ENCODE results near the gene ZNF316. TPM values are rescaled to one million over a fixed set of nuclear protein-coding genes. Genes with fewer than 3 reads are reported as not detected.

Gene ZNF316
- total and polyA plus RNA-seq, 4 donors = 5.6 to 42.0 (median 26.6) TPM

DNA sequence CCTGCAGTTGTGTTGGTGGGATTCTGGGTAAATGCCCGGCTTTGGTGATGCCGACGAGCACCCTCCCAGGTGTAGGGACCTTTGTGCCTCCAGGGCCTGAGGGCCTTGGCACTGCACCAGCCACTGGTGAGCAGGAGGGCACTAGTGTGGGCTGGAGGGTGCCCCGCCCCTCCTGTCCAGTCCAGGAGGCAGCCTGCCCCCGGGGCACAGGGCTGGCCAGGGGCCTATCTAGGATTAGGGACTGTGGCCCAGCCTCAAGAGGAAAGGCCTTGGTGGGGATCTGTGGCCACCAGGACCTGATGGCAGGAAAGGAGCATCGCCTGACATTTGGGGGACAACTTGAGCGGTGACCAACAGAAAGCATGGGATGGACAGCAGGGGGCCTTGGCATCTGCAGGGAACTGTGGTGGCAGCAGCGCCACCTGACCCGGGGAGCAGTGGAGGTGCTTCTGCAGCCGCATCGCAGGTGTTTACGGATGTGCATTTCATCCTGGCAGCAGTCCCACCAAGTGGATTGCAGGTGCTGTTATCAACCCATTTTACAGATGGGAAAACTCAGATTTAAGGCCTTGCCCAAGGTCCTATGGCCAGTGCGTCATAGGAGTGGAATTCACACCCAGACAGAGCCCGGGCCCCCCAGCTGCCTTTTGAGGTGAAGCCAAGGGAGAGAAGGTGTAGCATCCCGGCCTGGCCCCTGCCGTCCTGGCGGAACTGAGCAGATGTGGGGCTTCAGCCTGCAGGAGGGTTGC is 11.1 kb downstream of the ZNF316 start:
- peaks cover 1% of the 10 kb centered on the region for H3K9me3 ChIP-seq (ENCODE audit: control insufficient read depth, low read length)
- no peaks in the 10 kb centered on the region for H3K4me1 ChIP-seq (ENCODE audit: control insufficient read depth in 1 of 2, insufficient read depth in 2 of 2, low read length in 2 of 2)
- no peak overlapping the region for H3K27ac ChIP-seq (ENCODE audit: low read depth in 1 of 2, low read length in 2 of 2)
- no peak overlapping the region for H3K4me3 ChIP-seq (ENCODE audit: low read length in 2 of 2)
- peaks cover 0 to 7% of the 10 kb centered on the region in 2 donors for H3K36me3 ChIP-seq (ENCODE audit: control insufficient read depth in 1 of 2, insufficient read depth in 2 of 2, low read length in 1 of 2)
- peak in 1 of 2 donors; percentile 42 for DNase-seq
- H3K27me3 ChIP-seq (ENCODE audit: control insufficient read depth in 1 of 2, insufficient read depth in 2 of 2, low read length in 1 of 2) = no peaks in the 10 kb centered on the region
- ATAC-seq (ENCODE audit: low FRiP score) = no peak
- WGBS, 2 donors = 91 to 93% methylated on average over 17 of the region's 17 CpGs
- intact Hi-C loops (cut with DNase I) = no loop called here

GRCh38 chr7:6648815-6649104 is 11.6 kb downstream of the ZNF316 start:
- 92% methylated on average over 5 of the region's 5 CpGs for WGBS, 2 donors
- no peaks in the 10 kb centered on the region for H3K27me3 ChIP-seq (ENCODE audit: control insufficient read depth in 1 of 2, insufficient read depth in 2 of 2, low read length in 1 of 2)
- DNase-seq (peak; percentile 16 to 59), ATAC-seq (ENCODE audit: low FRiP score) (no peak)
- intact Hi-C loops (cut with DNase I) = no loop called here
- peaks cover 0 to 7% of the 10 kb centered on the region in 2 donors for H3K36me3 ChIP-seq (ENCODE audit: control insufficient read depth in 1 of 2, insufficient read depth in 2 of 2, low read length in 1 of 2)
- H3K27ac ChIP-seq (ENCODE audit: low read depth in 1 of 2, low read length in 2 of 2) = no peak overlapping the region
- H3K4me1 ChIP-seq (ENCODE audit: control insufficient read depth in 1 of 2, insufficient read depth in 2 of 2, low read length in 2 of 2) = no peaks in the 10 kb centered on the region
- H3K9me3 ChIP-seq (ENCODE audit: control insufficient read depth, low read length) = peaks cover 1% of the 10 kb centered on the region
- H3K4me3 ChIP-seq (ENCODE audit: low read length in 2 of 2) = no peak overlapping the region

DNA sequence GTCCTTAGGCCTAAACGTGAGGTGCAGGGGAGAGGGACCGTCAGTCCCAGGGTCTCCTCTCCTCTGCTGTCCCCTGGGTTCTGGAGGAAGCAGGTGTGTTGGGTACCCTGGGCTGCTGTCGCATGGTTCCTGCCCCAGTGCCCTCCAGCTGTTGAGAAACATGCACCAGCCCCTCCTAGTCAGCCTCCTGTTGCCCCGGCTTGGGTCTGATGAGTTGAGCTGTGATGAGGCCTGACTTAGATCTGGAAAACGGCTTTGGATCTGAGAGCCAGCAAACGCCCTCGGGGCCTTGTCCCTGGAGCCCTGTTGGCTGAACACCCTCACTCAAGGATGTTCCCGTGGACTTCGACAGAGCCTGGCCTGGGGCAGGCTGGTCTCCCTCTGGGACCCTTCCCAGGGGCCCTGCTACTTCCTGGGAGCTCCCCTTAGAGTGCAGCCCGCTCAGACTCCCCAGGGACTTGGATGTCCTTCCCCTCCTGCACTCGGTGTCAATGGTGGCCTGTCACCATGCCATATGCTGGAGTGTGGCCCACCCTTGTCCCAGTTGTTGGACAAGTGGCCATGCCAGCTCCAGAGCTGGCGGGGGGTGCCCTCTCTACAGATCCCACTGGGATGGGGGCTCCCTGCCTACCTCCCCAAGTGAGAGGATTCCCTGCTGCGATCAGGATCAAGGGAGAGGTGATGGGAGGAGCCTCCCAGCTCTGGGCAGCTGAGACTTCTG is 12.3 kb downstream of the ZNF316 start:
- DNase-seq (peak; percentile 32 to 46), ATAC-seq (ENCODE audit: low FRiP score) (no peak)
- Histone ChIP-seq H3K9me3 (ENCODE audit: control insufficient read depth, low read length) (peaks cover 1% of the 10 kb centered on the region), H3K4me3 (ENCODE audit: low read length in 2 of 2) (no peak overlapping the region), H3K27me3 (ENCODE audit: control insufficient read depth in 1 of 2, insufficient read depth in 2 of 2, low read length in 1 of 2) (no peaks in the 10 kb centered on the region), H3K27ac (ENCODE audit: low read depth in 1 of 2, low read length in 2 of 2) (no peak overlapping the region), H3K36me3 (ENCODE audit: control insufficient read depth in 1 of 2, insufficient read depth in 2 of 2, low read length in 1 of 2) (peaks cover 3 to 7% of the 10 kb centered on the region in 2 donors), H3K4me1 (ENCODE audit: control insufficient read depth in 1 of 2, insufficient read depth in 2 of 2, low read length in 2 of 2) (no peaks in the 10 kb centered on the region)
- intact Hi-C loops (cut with DNase I) = no loop called here
- WGBS, 2 donors = 64 to 72% methylated on average over 13 of the region's 13 CpGs

DNA sequence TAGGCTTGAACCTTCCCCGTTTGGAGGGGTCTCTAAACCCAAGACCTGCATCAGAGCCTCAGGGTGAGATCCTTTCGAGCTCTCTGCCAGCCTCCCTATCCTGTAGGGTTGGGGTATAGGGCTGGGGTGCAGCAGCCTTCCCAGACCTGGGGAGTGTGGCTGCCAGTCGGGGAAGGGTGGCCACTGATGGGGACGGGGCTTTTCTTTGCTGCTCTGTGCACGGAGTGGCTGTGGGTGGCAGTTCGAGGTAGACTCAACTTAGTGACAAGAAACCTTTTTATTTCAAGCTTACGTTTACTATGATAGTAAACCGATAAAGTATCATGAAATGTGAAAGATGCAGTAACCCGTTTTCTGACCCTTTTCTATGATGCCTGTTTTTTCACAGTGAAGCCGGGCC is 13.0 kb downstream of the ZNF316 start:
- intact Hi-C loops (cut with DNase I) = no loop called here
- H3K27me3 ChIP-seq (ENCODE audit: control insufficient read depth in 1 of 2, insufficient read depth in 2 of 2, low read length in 1 of 2) = no peaks in the 10 kb centered on the region
- no peak overlapping the region for H3K27ac ChIP-seq (ENCODE audit: low read depth in 1 of 2, low read length in 2 of 2)
- peaks cover 1% of the 10 kb centered on the region for H3K9me3 ChIP-seq (ENCODE audit: control insufficient read depth, low read length)
- ATAC-seq (ENCODE audit: low FRiP score) (no peak), DNase-seq (peak in 1 of 2 donors; percentile 47)
- H3K4me3 ChIP-seq (ENCODE audit: low read length in 2 of 2) = no peak overlapping the region
- H3K36me3 ChIP-seq (ENCODE audit: control insufficient read depth in 1 of 2, insufficient read depth in 2 of 2, low read length in 1 of 2) = peaks cover 7 to 8% of the 10 kb centered on the region in 2 donors
- no peaks in the 10 kb centered on the region for H3K4me1 ChIP-seq (ENCODE audit: control insufficient read depth in 1 of 2, insufficient read depth in 2 of 2, low read length in 2 of 2)
- WGBS, 2 donors = 94 to 95% methylated on average over 10 of the region's 10 CpGs

DNA sequence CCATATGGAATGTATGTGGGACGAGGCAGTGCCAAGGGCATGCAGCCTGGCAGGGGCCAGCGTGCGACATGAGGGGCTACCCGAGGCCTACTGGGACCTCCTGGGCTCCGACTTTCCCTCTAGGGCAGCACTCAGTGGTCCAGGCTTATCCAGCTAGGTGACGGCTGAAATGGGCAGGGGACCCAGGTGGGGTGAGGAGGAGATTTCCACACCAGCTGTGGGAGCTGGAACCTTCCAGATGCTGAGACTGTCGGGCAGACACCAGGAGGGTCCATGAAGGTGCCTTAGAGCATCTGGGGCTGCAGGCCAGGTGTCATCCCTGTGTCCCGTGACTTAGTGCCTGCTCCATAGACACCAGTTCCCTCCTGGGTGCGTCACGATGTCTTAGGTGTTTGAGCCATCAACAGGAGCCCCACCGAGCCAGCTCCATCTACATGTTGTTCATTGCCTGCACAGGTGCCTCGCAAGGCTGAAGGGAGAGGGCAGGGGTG is 13.4 kb downstream of the ZNF316 start:
- DNase-seq = peak; percentile 32 to 67
- Histone ChIP-seq H3K27me3 (ENCODE audit: control insufficient read depth in 1 of 2, insufficient read depth in 2 of 2, low read length in 1 of 2) (no peaks in the 10 kb centered on the region), H3K4me1 (ENCODE audit: control insufficient read depth in 1 of 2, insufficient read depth in 2 of 2, low read length in 2 of 2) (no peaks in the 10 kb centered on the region), H3K36me3 (ENCODE audit: control insufficient read depth in 1 of 2, insufficient read depth in 2 of 2, low read length in 1 of 2) (peaks cover 7 to 9% of the 10 kb centered on the region in 2 donors), H3K9me3 (ENCODE audit: control insufficient read depth, low read length) (peaks cover 1% of the 10 kb centered on the region), H3K4me3 (ENCODE audit: low read length in 2 of 2) (no peak overlapping the region), H3K27ac (ENCODE audit: low read depth in 1 of 2, low read length in 2 of 2) (no peak overlapping the region)
- WGBS, 2 donors = 96 to 97% methylated on average over 12 of the region's 12 CpGs
- intact Hi-C loops (cut with DNase I) = no loop called here
- ATAC-seq (ENCODE audit: low FRiP score) = no peak

DNA sequence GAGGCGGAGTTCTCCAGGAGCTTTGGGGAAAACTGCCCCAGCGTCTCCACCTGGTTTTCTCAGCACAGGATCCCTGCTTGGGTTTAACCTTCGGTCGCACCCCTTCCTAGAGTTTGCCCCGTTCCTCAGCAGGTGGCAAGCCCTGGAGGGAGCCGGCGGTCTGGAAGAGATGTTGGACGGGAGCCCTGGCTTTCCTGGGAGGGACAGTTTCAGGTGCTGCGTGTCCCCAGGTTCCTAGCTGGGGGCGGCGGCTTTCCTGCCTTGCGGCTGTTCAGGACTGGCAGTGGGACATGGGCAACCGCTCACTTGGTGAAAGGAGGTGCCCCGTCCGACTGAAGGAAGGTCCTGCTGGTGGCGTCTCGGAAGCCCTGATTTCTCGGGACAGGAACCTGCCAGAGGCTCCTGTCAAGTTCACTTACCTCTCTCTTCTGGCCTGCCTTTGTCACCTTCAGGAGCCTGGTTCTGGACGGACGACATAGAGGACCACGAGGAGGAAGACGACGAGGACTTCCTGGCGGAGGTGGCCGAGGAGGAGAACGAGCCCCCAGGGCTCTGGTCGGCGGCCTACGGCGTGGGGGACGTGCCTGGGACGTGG is 14.8 kb downstream of the ZNF316 start:
- ATAC-seq (ENCODE audit: low FRiP score) = no peak
- DNase-seq = peak; percentile 40 to 65
- H3K4me3 ChIP-seq (ENCODE audit: low read length in 2 of 2) = no peak overlapping the region
- 97 to 98% methylated on average over 32 of the region's 32 CpGs for WGBS, 2 donors
- no peaks in the 10 kb centered on the region for H3K27me3 ChIP-seq (ENCODE audit: control insufficient read depth in 1 of 2, insufficient read depth in 2 of 2, low read length in 1 of 2)
- intact Hi-C loops (cut with DNase I) = no loop called here
- H3K4me1 ChIP-seq (ENCODE audit: control insufficient read depth in 1 of 2, insufficient read depth in 2 of 2, low read length in 2 of 2) = no peaks in the 10 kb centered on the region
- H3K36me3 ChIP-seq (ENCODE audit: control insufficient read depth in 1 of 2, insufficient read depth in 2 of 2, low read length in 1 of 2) = peaks cover 7 to 9% of the 10 kb centered on the region in 2 donors
- peaks cover 1% of the 10 kb centered on the region for H3K9me3 ChIP-seq (ENCODE audit: control insufficient read depth, low read length)
- H3K27ac ChIP-seq (ENCODE audit: low read depth in 1 of 2, low read length in 2 of 2) = no peak overlapping the region

DNA sequence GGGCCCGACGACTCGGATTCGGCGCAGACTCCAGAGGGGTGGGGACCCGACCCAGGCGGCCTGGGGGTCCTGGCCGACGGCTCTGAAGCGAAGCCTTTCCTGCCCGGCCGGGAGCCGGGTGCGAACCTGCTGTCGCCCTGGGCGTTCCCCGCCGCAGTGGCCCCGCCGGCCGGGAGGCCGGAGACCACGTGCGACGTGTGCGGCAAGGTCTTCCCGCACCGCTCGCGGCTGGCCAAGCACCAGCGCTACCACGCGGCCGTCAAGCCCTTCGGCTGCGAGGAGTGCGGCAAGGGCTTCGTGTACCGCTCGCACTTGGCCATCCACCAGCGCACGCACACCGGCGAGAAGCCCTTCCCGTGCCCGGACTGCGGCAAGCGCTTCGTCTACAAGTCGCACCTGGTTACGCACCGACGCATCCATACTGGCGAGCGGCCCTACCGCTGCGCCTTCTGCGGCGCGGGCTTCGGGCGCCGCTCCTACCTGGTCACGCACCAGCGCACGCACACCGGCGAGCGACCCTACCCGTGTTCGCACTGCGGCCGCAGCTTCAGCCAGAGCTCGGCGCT is 15.4 kb downstream of the ZNF316 start:
- peaks cover 7 to 9% of the 10 kb centered on the region in 2 donors for H3K36me3 ChIP-seq (ENCODE audit: control insufficient read depth in 1 of 2, insufficient read depth in 2 of 2, low read length in 1 of 2)
- no peak overlapping the region for H3K4me3 ChIP-seq (ENCODE audit: low read length in 2 of 2)
- WGBS, 2 donors = 96% methylated on average over 75 of the region's 75 CpGs
- H3K9me3 ChIP-seq (ENCODE audit: control insufficient read depth, low read length) = peaks cover 1% of the 10 kb centered on the region
- no peak overlapping the region for H3K27ac ChIP-seq (ENCODE audit: low read depth in 1 of 2, low read length in 2 of 2)
- H3K27me3 ChIP-seq (ENCODE audit: control insufficient read depth in 1 of 2, insufficient read depth in 2 of 2, low read length in 1 of 2) = no peaks in the 10 kb centered on the region
- intact Hi-C loops (cut with DNase I) = no loop called here
- no peaks in the 10 kb centered on the region for H3K4me1 ChIP-seq (ENCODE audit: control insufficient read depth in 1 of 2, insufficient read depth in 2 of 2, low read length in 2 of 2)
- peak; percentile 37 to 73 for DNase-seq
- no peak for ATAC-seq (ENCODE audit: low FRiP score)

GRCh38 chr7:6653071-6654003 is 16.2 kb downstream of the ZNF316 start:
- no peak overlapping the region for H3K4me3 ChIP-seq (ENCODE audit: low read length in 2 of 2)
- H3K27ac ChIP-seq (ENCODE audit: low read depth in 1 of 2, low read length in 2 of 2) = no peak overlapping the region
- peak; percentile 24 to 69 for DNase-seq
- 91% methylated on average over 131 to 146 of the region's 146 CpGs for WGBS, 2 donors
- no peak for ATAC-seq (ENCODE audit: low FRiP score)
- no peaks in the 10 kb centered on the region for H3K27me3 ChIP-seq (ENCODE audit: control insufficient read depth in 1 of 2, insufficient read depth in 2 of 2, low read length in 1 of 2)
- intact Hi-C loops (cut with DNase I) = no loop called here
- H3K36me3 ChIP-seq (ENCODE audit: control insufficient read depth in 1 of 2, insufficient read depth in 2 of 2, low read length in 1 of 2) = peaks cover 7 to 9% of the 10 kb centered on the region in 2 donors
- peaks cover 1% of the 10 kb centered on the region for H3K9me3 ChIP-seq (ENCODE audit: control insufficient read depth, low read length)
- H3K4me1 ChIP-seq (ENCODE audit: control insufficient read depth in 1 of 2, insufficient read depth in 2 of 2, low read length in 2 of 2) = no peaks in the 10 kb centered on the region

All from aorta (tissue), 5 donors.